HG03520 (cell line): Measurements from ENCODE around the gene ALDH2.
A peak's percentile ranks its signal among the peaks of the same experiment; 100 is the strongest.
"Not testable (repeated sequence)": the region's sequence is repeated elsewhere in the genome, so short reads cannot be mapped to it uniquely, and the experiment has no call there.

Experiments
- ATAC-seq: cut with Tn5 transposase; IDR thresholded peaks from one replicate; pipeline ENCODE4 v1.9.1; 2021; ENCODE audit warnings: mild to moderate bottlenecking, moderate library complexity; ENCODE audit not compliant: unreplicated experiment

Gene ALDH2

DNA sequence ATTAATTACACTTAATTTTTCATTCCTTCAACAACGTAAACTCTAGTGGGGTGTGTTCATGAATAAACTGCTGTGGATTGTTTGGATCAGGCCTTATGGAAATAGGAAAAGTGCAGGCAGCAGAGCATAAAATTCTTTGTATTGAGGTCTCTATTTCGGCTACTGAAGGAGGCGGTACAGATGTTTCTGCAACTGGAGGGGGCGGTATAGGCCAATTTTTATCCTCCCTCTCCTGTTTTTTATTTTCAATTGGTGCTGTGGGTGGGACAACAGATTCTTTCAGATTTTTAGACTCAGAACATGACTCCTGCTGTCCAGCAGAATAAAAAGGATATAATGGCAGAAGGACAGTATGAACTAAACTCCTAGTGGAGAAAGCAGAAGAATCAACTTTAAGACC, 57.6 kb downstream of the ALDH2 start:
- ATAC-seq = not testable (repeated sequence)

GRCh38 chr12:111825509-111825908, 58.8 kb downstream of the ALDH2 start:
- ATAC-seq = no peak

DNA sequence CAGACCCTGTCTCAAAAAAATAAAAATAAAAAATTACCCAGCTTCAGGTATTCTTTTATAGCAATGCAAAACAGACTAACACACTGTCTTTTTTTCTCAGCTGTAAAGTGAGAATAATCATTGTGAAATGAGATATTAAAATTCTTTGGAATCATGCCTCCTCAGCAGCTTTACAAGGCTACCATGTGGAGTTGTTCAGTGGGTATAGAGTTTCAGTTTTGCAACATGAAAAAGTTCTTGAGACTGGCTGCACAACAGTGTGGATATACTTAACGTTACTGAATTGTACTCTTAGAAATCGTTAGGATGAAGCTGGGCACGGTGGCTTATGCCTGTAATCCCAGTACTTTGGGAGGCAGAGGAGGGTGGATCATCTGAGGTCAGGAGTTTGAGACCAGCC, 59.6 kb downstream of the ALDH2 start:
- ATAC-seq = no peak

DNA sequence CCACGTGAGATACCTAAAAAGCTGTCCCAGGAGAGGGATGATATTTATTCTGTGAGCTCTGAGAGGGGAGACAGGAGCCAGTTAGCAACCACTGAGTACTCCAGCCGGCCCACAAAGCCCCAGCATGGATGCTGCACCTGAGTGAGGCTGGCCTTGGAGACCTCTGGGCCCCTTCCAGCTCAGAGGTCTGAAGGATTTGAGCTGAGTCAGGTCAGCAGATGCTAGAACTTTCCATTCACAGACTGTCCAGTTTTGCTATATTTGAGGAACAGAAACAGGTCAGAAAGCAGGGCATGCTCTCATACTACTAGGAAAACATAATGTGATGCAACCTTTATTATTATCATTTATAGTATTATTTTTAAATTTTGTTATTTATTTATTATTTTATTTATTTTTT, 60.3 kb downstream of the ALDH2 start:
- no peak for ATAC-seq

DNA sequence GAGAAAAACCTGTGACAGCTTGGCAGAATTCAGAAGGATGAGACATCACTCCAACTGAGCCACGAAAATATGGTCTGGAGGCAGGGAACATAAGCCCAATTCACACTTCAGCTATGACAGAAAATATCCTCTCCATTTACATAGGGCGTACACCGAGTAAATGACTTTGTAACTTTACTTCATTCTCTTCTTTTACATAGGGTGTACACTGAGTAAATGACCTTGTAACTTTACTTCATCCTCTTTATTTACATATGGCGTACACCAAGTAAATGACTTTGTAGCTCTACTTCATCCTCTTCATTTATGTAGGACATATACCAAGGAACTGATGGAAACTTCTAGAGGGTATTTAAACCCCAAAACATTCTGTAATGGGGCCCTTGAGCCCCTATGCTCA, 61.2 kb downstream of the ALDH2 start:
- no peak for ATAC-seq

DNA sequence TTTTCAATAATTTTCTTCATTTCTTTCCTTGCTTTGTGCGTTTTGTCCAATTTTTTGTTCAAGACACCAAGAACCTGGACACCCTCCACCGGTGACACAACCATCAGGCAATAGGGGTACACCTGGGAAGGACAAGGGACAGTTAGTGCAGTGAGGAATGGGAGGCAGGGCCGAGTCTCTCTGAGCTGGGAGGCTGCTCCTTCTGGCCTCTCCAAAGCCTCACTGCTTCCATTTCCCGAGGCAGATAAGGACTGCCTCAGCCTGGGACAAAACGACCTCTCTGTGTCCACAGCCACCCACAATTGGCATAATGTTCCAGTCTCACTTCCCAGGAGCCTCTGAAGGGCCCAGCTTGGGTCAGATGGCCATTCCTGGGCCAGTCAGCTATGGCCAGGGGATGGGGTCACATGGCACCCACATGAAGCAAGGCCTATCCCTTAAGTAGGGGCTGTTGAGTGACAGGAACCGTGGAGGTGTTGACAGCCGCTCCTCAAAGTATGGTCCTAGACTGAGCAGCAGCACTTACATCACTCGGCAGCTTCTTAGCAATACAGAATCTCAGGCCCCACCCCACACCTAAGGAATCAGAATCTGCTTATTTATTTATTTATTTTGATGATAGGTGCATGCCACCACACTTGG, 61.7 kb downstream of the ALDH2 start:
- ATAC-seq = no peak

DNA sequence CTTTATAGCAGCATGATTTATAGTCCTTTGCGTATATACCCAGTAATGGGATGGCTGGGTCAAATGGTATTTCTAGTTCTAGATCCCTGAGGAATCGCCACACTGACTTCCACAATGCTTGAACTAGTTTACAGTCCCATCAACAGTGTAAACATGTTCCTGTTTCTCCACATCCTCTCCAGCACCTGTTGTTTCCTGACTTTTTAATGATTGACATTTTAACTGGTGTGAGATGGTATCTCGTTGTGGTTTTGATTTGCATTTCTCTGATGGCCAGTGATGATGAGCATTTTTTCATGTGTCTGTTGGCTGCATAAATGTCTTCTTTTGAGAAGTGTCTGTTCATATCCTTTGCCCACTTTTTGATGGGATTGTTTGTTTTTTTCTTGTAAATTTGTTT, 62.9 kb downstream of the ALDH2 start:
- not testable (repeated sequence) for ATAC-seq

GRCh38 chr12:111834740-111835386, 68.1 kb downstream of the ALDH2 start:
- ATAC-seq = not testable (repeated sequence)

GRCh38 chr12:111835531-111836181, 68.9 kb downstream of the ALDH2 start:
- ATAC-seq = not testable (repeated sequence)

- no peak for ATAC-seq
These were observed 71.6 kb downstream of the ALDH2 start for GRCh38 chr12:111838353-111838752.

DNA sequence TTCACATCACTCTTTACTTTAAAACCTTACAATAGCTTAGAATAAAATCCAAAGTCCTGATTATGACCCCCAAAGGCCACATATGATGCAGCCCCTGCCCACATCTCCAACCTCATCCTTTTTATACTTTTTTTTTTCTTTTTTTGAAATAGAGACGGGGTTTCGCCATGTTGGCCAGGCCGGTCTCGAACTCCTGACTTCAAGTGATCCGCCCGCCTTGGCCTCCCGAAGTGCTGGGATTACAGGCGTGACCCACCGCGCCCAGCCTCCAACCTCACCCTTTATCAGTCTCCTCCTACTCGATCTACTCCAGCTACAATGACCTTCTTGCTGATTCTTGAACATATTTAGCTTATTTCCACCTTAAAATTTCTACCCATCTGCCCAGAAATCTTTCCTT, 74.1 kb downstream of the ALDH2 start:
- ATAC-seq = no peak

DNA sequence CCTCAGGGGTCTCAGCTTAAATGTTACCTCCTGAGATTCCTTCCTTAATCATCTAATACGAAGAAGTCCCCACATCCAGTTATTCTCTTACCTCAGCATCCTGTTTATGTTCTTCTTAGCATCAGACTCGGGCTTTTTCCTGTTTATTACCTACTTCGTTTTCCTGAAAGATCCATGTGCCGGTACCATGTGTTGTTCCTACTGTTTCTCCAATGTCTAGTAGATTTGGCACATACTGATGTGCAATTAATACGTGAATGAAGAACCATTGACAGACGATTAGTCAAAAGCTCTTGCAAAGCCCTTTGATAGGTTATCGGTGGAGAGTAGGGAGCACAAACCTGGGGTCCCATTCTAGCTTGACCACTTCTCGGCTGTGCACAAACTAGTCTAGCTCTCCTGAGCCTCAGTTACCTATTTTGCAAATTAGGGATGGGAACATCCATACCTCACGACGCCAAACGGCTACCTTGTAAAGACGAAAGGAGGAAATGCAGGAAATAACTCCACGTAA, 74.6 kb downstream of the ALDH2 start:
- no peak for ATAC-seq

DNA sequence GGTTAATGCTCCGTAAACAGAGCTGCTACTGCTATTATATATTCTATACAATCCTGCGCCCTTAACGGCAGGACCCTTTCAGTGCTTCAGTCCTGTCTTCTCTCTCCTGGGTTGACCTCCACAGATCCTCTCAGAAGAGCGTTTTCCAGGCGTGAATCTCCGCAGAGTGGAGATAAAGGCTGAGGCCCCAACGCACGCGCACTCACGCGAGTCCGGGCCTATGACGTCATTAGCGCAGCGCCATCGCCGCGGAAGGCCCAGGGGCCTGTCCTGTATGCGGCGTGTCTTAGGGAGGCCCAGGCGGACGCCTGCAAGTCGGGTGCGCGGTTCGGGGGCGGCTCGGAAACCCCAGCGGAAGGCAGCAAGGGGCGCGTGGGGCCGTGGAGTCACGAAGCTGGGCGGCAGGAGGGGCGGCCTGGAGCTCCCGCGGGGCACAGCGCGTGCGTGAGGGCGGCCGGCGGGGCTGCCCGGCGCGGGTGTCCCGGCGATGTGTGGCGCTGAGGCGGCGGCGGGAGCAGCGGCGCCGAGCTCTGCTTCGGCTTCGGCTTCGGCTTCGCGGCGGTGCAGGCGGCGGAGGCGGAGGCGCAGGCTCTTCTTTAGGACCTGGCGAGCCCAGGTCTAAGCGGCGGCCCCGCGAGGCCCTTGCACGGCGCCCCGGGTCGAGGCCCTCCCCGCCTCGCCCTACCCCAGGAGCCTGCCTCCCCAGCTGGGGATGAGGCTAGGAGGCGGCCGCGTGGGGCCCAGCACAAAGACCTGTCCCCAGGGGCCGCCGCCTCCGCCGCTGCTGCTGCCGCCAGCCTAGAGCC, 75.2 kb downstream of the ALDH2 start, which contains the start of gene MAPKAPK5:
Gene MAPKAPK5, plus strand, starts transcription at position 479 of the 806 bp plus-strand sequence. CDS start 506 bp downstream, outside the sequence.
- peak; percentile 81 for ATAC-seq

GRCh38 chr12:111842556-111843396, 76.0 kb downstream of the ALDH2 start:
- ATAC-seq = peak; percentile 22

- no peak for ATAC-seq
These were observed 79.3 kb downstream of the ALDH2 start for GRCh38 chr12:111846016-111846415.

GRCh38 chr12:111850526-111850925, 83.8 kb downstream of the ALDH2 start:
- ATAC-seq = no peak

DNA sequence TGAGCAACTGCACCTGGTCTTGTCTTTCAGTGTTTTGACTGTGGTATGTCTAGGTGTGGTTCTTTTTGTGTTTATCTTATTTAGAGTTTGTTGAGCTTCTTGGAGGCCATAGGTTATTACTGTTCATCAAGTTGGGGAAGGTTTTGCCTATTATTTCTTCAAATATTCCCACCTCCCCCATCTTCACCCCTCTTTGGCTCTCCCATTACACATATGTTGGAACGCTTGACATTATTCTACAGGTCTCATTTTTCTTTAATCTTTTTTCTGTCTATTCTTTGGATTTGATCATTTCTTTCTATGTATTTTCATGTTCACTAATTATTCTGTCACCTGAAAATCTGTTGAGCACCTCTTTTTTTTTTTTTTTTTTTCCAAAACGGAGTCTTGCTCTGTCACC, 91.5 kb downstream of the ALDH2 start:
- ATAC-seq = no peak

- ATAC-seq = no peak
These were observed 92.0 kb downstream of the ALDH2 start for GRCh38 chr12:111858778-111859177.

- no peak for ATAC-seq
These were observed 98.2 kb downstream of the ALDH2 start for GRCh38 chr12:111864913-111865312.
